ENCODE measurements around the gene PDCD4. TPM values are rescaled to one million over a fixed set of nuclear protein-coding genes. Genes with fewer than 3 reads are reported as not detected.

PDCD4 gene
- total RNA-seq, 1 experiment from 2014 or later, result 19.4 TPM

GRCh38 chr10:110840923-110841428 is 30.8 kb upstream of the PDCD4 start:
- no peak for ATAC-seq
- intact Hi-C loops (cut with micrococcal nuclease), result no loop called here
- CTCF ChIA-PET, result no interaction called here

GRCh38 chr10:110841767-110842267 is 29.9 kb upstream of the PDCD4 start:
- DNase-seq (no peak), ATAC-seq (no peak)
- intact Hi-C loops (cut with micrococcal nuclease), result no loop called here
- no peaks in the 10 kb centered on the region for H3F3A ChIP-seq (ENCODE audit: low read length, unreplicated experiment)
- no peaks in the 10 kb centered on the region for H3K9me2 ChIP-seq (replicated peaks; ENCODE audit: low read length)
- POLR2A ChIA-PET (ENCODE audit: unreplicated experiment), result no interaction called here
- CTCF ChIA-PET, result no interaction called here
- H3K9ac ChIP-seq (ENCODE audit: low read length), result no peak overlapping the region
- H2AFZ ChIP-seq (ENCODE audit: low read length), result no peak overlapping the region
- BruUV-seq (replicated peaks), result no TSS peak
- no peak overlapping the region for H3K27ac ChIP-seq (ENCODE audit: low read length)
- no peaks in the 10 kb centered on the region for H3K79me2 ChIP-seq (ENCODE audit: low read length)
- no peaks in the 10 kb centered on the region; the same call in 1 of the 2 replicates for H3K4me1 ChIP-seq (ENCODE audit: insufficient read depth, low read length)
- TF ChIP-seq EZH2phosphoT487 (IDR thresholded peaks at IDR 0.05; ENCODE audit: borderline replicate concordance, low read length), result no peak
- TF ChIP-seq EZH2 (IDR thresholded peaks at IDR 0.05; ENCODE audit: low read length, unreplicated experiment), result no peak
- TF ChIP-seq, protein P1, sequence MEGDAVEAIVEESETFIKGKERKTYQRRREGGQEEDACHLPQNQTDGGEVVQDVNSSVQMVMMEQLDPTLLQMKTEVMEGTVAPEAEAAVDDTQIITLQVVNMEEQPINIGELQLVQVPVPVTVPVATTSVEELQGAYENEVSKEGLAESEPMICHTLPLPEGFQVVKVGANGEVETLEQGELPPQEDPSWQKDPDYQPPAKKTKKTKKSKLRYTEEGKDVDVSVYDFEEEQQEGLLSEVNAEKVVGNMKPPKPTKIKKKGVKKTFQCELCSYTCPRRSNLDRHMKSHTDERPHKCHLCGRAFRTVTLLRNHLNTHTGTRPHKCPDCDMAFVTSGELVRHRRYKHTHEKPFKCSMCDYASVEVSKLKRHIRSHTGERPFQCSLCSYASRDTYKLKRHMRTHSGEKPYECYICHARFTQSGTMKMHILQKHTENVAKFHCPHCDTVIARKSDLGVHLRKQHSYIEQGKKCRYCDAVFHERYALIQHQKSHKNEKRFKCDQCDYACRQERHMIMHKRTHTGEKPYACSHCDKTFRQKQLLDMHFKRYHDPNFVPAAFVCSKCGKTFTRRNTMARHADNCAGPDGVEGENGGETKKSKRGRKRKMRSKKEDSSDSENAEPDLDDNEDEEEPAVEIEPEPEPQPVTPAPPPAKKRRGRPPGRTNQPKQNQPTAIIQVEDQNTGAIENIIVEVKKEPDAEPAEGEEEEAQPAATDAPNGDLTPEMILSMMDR (conservative IDR thresholded peaks at IDR 0.05; ENCODE audit: low read depth, low read length), result no peak
- no peak overlapping the region for H3K4me3 ChIP-seq (ENCODE audit: low read length)
- H3K4me2 ChIP-seq (ENCODE audit: low read length), result no peak overlapping the region
- H4K20me1 ChIP-seq (ENCODE audit: low read length), result no peaks in the 10 kb centered on the region
- no peaks in the 10 kb centered on the region for H3K27me3 ChIP-seq (ENCODE audit: low read length)
- no peaks in the 10 kb centered on the region for H3K36me3 ChIP-seq (ENCODE audit: low read depth, low read length)
- H3K9me3 ChIP-seq (ENCODE audit: low read length), result no peaks in the 10 kb centered on the region

More at GRCh38 chr10:110840923-110841428, 30.8 kb upstream of the PDCD4 start:
- Histone ChIP-seq H3K4me2 (ENCODE audit: low read length) (no peak overlapping the region), H3K27ac (ENCODE audit: low read length) (no peak overlapping the region), H3K9ac (ENCODE audit: low read length) (no peak overlapping the region), H3K79me2 (ENCODE audit: low read length) (no peaks in the 10 kb centered on the region), H4K20me1 (ENCODE audit: low read length) (no peaks in the 10 kb centered on the region), H3K27me3 (ENCODE audit: low read length) (no peaks in the 10 kb centered on the region), H3K4me1 (ENCODE audit: insufficient read depth, low read length) (no peaks in the 10 kb centered on the region; the same call in 1 of the 2 replicates), H3K9me2 (replicated peaks; ENCODE audit: low read length) (no peaks in the 10 kb centered on the region), H3K36me3 (ENCODE audit: low read depth, low read length) (no peaks in the 10 kb centered on the region), H3F3A (ENCODE audit: low read length, unreplicated experiment) (no peaks in the 10 kb centered on the region), H2AFZ (ENCODE audit: low read length) (no peak overlapping the region), H3K4me3 (ENCODE audit: low read length) (no peak overlapping the region), H3K9me3 (ENCODE audit: low read length) (no peaks in the 10 kb centered on the region)
- BruUV-seq (replicated peaks), result no TSS peak
- TF ChIP-seq EZH2 (IDR thresholded peaks at IDR 0.05; ENCODE audit: low read length, unreplicated experiment) (no peak), EZH2phosphoT487 (IDR thresholded peaks at IDR 0.05; ENCODE audit: borderline replicate concordance, low read length) (no peak)
- TF ChIP-seq, protein P1 (conservative IDR thresholded peaks at IDR 0.05; ENCODE audit: low read depth, low read length), result no peak
- POLR2A ChIA-PET (ENCODE audit: unreplicated experiment), result no interaction called here
- DNase-seq, result no peak

- CTCF ChIA-PET, result no interaction called here
- H2AFZ ChIP-seq (ENCODE audit: low read length), result no peak overlapping the region
Measured at GRCh38 chr10:110842326-110842904, 29.3 kb upstream of the PDCD4 start.

More at GRCh38 chr10:110842326-110842904, 29.3 kb upstream of the PDCD4 start:
- no peaks in the 10 kb centered on the region for H3K9me3 ChIP-seq (ENCODE audit: low read length)
- H3K4me2 ChIP-seq (ENCODE audit: low read length), result no peak overlapping the region
- H3K4me1 ChIP-seq (ENCODE audit: insufficient read depth, low read length), result no peaks in the 10 kb centered on the region; the same call in 1 of the 2 replicates
- ATAC-seq (no peak), DNase-seq (no peak)
- no TSS peak for BruUV-seq (replicated peaks)
- no peaks in the 10 kb centered on the region for H3F3A ChIP-seq (ENCODE audit: low read length, unreplicated experiment)
- H3K79me2 ChIP-seq (ENCODE audit: low read length), result no peaks in the 10 kb centered on the region
- no peak overlapping the region for H3K27ac ChIP-seq (ENCODE audit: low read length)
- TF ChIP-seq, protein P1 (conservative IDR thresholded peaks at IDR 0.05; ENCODE audit: low read depth, low read length), result no peak
- TF ChIP-seq EZH2 (IDR thresholded peaks at IDR 0.05; ENCODE audit: low read length, unreplicated experiment) (no peak), EZH2phosphoT487 (IDR thresholded peaks at IDR 0.05; ENCODE audit: borderline replicate concordance, low read length) (no peak)
- H4K20me1 ChIP-seq (ENCODE audit: low read length), result no peaks in the 10 kb centered on the region
- no peaks in the 10 kb centered on the region for H3K27me3 ChIP-seq (ENCODE audit: low read length)
- no peaks in the 10 kb centered on the region for H3K9me2 ChIP-seq (replicated peaks; ENCODE audit: low read length)
- no peaks in the 10 kb centered on the region for H3K36me3 ChIP-seq (ENCODE audit: low read depth, low read length)
- intact Hi-C loops (cut with micrococcal nuclease), result no loop called here
- no peak overlapping the region for H3K4me3 ChIP-seq (ENCODE audit: low read length)
- no peak overlapping the region for H3K9ac ChIP-seq (ENCODE audit: low read length)
- POLR2A ChIA-PET (ENCODE audit: unreplicated experiment), result no interaction called here
